Peyer's patch (tissue), 4 donors: ENCODE data around the gene CHST9. TPM values are rescaled to one million over a fixed set of nuclear protein-coding genes. Genes with fewer than 3 reads are reported as not detected.

Experiments
- DNase-seq, 3 donors: peaks; one replicate each; pipeline ENCODE4 v3.0.0-alpha.2; 2017 to 2019
- H3K27ac ChIP-seq, 4 donors: fragments of 200-600 bp; sonication (generic); one replicate each; pipeline ENCODE4 v1.5.1; 2016 to 2019
- H3K27me3 ChIP-seq, 2 donors: fragments of 200-600 bp; sonication (generic); one replicate each; pipeline ENCODE4 v1.5.1; 2019
- H3K36me3 ChIP-seq, 3 donors: fragments of 200-600 bp; sonication (generic); one replicate each; pipeline ENCODE4 v1.5.1; 2016 to 2019
- H3K4me1 ChIP-seq, 4 donors: fragments of 200-600 bp; sonication (generic); one replicate each; pipeline ENCODE4 v1.5.1; 2016 to 2019
- H3K4me3 ChIP-seq, 4 donors: fragments of 200-600 bp; sonication (generic); 1 replicate in 3 of 4; 2 replicates in 1 of 4; pipeline ENCODE4 v1.5.1; 2016 to 2019; ENCODE audit warnings: mild to moderate bottlenecking in 1 of 4
- H3K9me3 ChIP-seq, 4 donors: fragments of 200-600 bp; sonication (generic); one replicate each; pipeline ENCODE4 v1.5.1; 2016 to 2019; ENCODE audit warnings: mild to moderate bottlenecking in 1 of 4
- POLR2A ChIP-seq, 2 donors: fragments of 450-650 bp; IDR thresholded peaks; one replicate each; pipeline ENCODE4 v1.5.1; 2017; ENCODE audit warnings: antibody characterized with exemption in 2 of 2, mild to moderate bottlenecking in 2 of 2, moderate library complexity in 2 of 2
- total RNA-seq, 4 donors: library from RNA; depleted of rRNA; stranded (reverse); fragments of >200 nt; gene quantifications; one replicate each; pipeline ENCODE4 v1.1.0, GENCODE V29; 2016
- TF ChIP-seq, protein P1 (sequence below), 6 experiments: fragments of 450-650 bp in 4 of 6; fragments of 200-600 bp in 2 of 6; sonication (generic) in 1 of 6; IDR thresholded peaks; one replicate each; pipeline ENCODE4 v1.5.1; 2017 to 2019; ENCODE audit warnings: antibody characterized with exemption in 6 of 6, mild to moderate bottlenecking in 3 of 6, moderate library complexity in 1 of 6

CHST9 gene
- total RNA-seq, 4 donors from 2014 or later = 0.27 to 0.95 TPM; not detected in 2

DNA sequence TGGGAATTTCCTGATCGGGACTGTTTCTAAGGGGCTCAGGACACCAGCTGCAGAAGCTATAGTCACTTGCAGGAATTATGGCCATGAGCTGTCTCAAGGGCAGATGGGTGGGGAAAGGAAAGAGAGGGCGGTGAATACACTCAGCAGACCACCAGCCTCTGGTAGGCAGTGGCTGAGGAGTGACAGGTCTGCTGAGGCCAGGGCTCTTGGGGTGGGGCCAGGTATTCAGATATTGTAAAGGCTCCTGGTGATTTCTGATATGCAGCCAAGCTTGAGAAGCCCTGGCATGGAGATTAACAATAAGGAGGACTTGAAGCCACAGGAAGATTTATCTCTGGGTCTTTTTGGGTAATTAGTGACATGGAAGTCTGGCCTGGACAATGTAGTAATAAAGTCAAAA is 174.3 kb downstream of the CHST9 start:
- no peak overlapping the region for H3K4me3 ChIP-seq

GRCh38 chr18:27009293-27009692 is 175.8 kb downstream of the CHST9 start:
- H3K4me3 ChIP-seq = no peak overlapping the region
- TF ChIP-seq POLR2A (IDR thresholded peaks at IDR 0.05) = no peak
- TF ChIP-seq, protein P1, sequence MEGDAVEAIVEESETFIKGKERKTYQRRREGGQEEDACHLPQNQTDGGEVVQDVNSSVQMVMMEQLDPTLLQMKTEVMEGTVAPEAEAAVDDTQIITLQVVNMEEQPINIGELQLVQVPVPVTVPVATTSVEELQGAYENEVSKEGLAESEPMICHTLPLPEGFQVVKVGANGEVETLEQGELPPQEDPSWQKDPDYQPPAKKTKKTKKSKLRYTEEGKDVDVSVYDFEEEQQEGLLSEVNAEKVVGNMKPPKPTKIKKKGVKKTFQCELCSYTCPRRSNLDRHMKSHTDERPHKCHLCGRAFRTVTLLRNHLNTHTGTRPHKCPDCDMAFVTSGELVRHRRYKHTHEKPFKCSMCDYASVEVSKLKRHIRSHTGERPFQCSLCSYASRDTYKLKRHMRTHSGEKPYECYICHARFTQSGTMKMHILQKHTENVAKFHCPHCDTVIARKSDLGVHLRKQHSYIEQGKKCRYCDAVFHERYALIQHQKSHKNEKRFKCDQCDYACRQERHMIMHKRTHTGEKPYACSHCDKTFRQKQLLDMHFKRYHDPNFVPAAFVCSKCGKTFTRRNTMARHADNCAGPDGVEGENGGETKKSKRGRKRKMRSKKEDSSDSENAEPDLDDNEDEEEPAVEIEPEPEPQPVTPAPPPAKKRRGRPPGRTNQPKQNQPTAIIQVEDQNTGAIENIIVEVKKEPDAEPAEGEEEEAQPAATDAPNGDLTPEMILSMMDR (IDR thresholded peaks at IDR 0.05) = no peak
- H3K4me1 ChIP-seq = no peaks in the 10 kb centered on the region
- no peak for DNase-seq
- no peaks in the 10 kb centered on the region for H3K9me3 ChIP-seq
- H3K27me3 ChIP-seq = no peaks in the 10 kb centered on the region
- no peaks in the 10 kb centered on the region for H3K36me3 ChIP-seq
- no peak overlapping the region for H3K27ac ChIP-seq

More for the DNA sequence above, 174.3 kb downstream of the CHST9 start:
- Histone ChIP-seq H3K9me3 (no peaks in the 10 kb centered on the region), H3K4me1 (no peaks in the 10 kb centered on the region), H3K27me3 (no peaks in the 10 kb centered on the region), H3K36me3 (no peaks in the 10 kb centered on the region), H3K27ac (no peak overlapping the region)
- no peak for DNase-seq
- TF ChIP-seq POLR2A (IDR thresholded peaks at IDR 0.05) = no peak
- TF ChIP-seq, protein P1 (IDR thresholded peaks at IDR 0.05) = no peak

- H3K4me1 ChIP-seq = no peaks in the 10 kb centered on the region
- no peak overlapping the region for H3K27ac ChIP-seq
- DNase-seq = no peak
- H3K27me3 ChIP-seq = no peaks in the 10 kb centered on the region
- H3K4me3 ChIP-seq = no peak overlapping the region
- TF ChIP-seq, protein P1 (IDR thresholded peaks at IDR 0.05) = no peak
- no peak for TF ChIP-seq POLR2A (IDR thresholded peaks at IDR 0.05)
- H3K9me3 ChIP-seq = no peaks in the 10 kb centered on the region
- no peaks in the 10 kb centered on the region for H3K36me3 ChIP-seq
Observed at GRCh38 chr18:27008575-27008974, 176.5 kb downstream of the CHST9 start.

GRCh38 chr18:27007880-27008279 is 177.2 kb downstream of the CHST9 start:
- no peaks in the 10 kb centered on the region for H3K4me1 ChIP-seq
- DNase-seq = no peak
- H3K36me3 ChIP-seq = no peaks in the 10 kb centered on the region
- no peak overlapping the region for H3K27ac ChIP-seq
- H3K9me3 ChIP-seq = no peaks in the 10 kb centered on the region
- H3K27me3 ChIP-seq = no peaks in the 10 kb centered on the region
- TF ChIP-seq POLR2A (IDR thresholded peaks at IDR 0.05) = no peak
- TF ChIP-seq, protein P1 (IDR thresholded peaks at IDR 0.05) = no peak
- H3K4me3 ChIP-seq = no peak overlapping the region

DNA sequence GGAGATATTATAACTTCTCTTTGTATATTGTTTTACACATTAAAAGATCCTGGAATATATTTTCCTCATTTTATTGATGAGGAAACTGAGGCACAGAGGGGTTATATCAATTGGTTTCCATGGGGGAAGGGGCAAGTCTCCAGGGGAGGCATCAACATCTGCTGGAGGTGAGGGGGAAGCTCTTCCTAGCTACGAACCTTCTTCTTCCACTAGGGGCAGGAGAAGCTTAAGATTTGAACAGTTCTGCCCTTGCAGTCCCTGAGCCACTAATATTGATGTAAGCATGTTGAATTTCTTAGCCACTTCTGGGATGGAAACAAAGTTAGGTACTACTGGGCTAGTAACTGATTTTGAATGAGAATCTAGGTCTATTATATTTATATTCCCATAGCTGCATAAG is 179.5 kb downstream of the CHST9 start:
- Histone ChIP-seq H3K27me3 (no peaks in the 10 kb centered on the region), H3K4me3 (no peak overlapping the region), H3K36me3 (no peaks in the 10 kb centered on the region), H3K27ac (no peak overlapping the region), H3K4me1 (no peaks in the 10 kb centered on the region), H3K9me3 (no peaks in the 10 kb centered on the region)
- TF ChIP-seq, protein P1 (IDR thresholded peaks at IDR 0.05) = no peak
- TF ChIP-seq POLR2A (IDR thresholded peaks at IDR 0.05) = no peak
- DNase-seq = no peak
